ENCODE results near the gene SNORC.

Gene SNORC

DNA sequence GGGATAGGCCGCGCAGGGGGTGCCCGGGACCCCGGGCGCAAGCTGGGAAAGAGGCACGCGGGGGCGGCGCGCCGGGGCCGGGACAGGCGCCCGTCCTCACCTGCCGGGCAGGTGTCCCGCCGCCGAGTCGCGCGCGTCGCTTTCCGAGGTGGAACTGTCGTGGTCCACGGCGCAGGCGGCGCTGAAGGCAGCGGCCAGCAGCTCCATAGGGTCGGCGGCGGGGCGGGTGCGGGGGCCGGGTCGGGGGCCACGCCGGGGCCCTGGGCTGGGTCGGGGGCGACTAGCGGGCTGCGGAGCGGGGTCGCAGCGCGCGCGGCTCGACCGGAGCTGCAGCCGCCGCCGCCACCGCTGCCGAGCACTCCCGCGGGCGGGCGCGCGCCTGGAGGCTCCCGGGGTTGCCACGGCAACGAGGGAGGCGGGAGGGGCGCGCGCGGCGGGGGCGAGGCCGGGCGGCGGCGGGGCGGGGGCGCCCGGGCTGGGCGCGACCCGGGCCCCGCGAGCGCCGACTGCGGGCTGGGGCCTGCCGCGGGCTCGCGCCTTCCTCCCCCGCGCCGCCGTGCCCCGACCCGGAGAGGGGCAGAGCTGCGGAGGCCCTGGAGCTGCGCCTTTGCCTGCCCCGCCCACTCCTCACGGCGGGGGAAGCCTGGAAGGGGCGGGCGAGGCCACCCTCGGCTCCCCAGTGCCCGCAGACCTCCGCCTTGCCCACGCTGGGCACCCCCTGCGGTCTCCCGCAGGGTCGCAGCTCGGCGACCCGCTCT lies 57.9 kb downstream of the SNORC start:
- no peak for DNase-seq

All from activated CD4-positive, alpha-beta T cell treated with anti-CD3 and anti-CD28 coated beads, Interleukin-2, Interleukin-6, amounts not matched to agents 100 ng/mL and 50 ng/mL, durations not matched to agents 16 hours and 8 hours (primary cell).